Ovary (tissue), 9 donors: ENCODE measurements around the gene ATP7A. TPM values are rescaled to one million over a fixed set of nuclear protein-coding genes. Genes with fewer than 3 reads are reported as not detected.
"Not testable (repeated sequence)": the region's sequence is repeated elsewhere in the genome, so short reads cannot be mapped to it uniquely, and the experiment has no call there.

Experiments
- DNase-seq, 5 donors: peaks; one replicate each; pipeline ENCODE4 v3.0.0-alpha.2; 2019 to 2020
- H3K27ac ChIP-seq, 2 donors: fragments of 200-600 bp; one replicate each; pipeline versions ENCODE4 v1.5.1 to v1.8.0; 2019 to 2022
- H3K27me3 ChIP-seq: fragments of 200-600 bp; one replicate; pipeline ENCODE4 v1.8.0; 2022
- H3K36me3 ChIP-seq: fragments of 200-600 bp; sonication (generic); one replicate; pipeline ENCODE4 v1.5.1; 2019
- H3K4me1 ChIP-seq: one replicate; pipeline ENCODE4 v1.8.1; 2013; ENCODE audit warnings: mild to moderate bottlenecking, moderate library complexity; ENCODE audit not compliant: insufficient read depth
- H3K4me3 ChIP-seq: fragments of 200-600 bp; sonication (generic); one replicate; pipeline ENCODE4 v1.5.1; 2017
- H3K9me3 ChIP-seq, 2 donors: fragments of 200-600 bp in 1 of 2; sonication (generic) in 1 of 2; one replicate each; pipeline versions ENCODE4 v1.5.1 to v1.8.1; 2013 to 2019; ENCODE audit warnings: mild to moderate bottlenecking in 1 of 2, moderate library complexity in 1 of 2
- EP300 ChIP-seq: sonication (generic); formaldehyde crosslinking; IDR thresholded peaks from one replicate; pipeline ENCODE4 v1.6.1; 2017; ENCODE audit warnings: antibody characterized with exemption
- POLR2A ChIP-seq: fragments of 450-650 bp; IDR thresholded peaks from one replicate; pipeline ENCODE4 v1.6.1; 2017; ENCODE audit warnings: antibody characterized with exemption, mild to moderate bottlenecking, moderate library complexity
- WGBS, 3 donors: extraction: QIAGEN DNeasy Blood & Tissue Kit in 1 of 3; methylation state at CpG; one replicate each; pipeline versions ENCODE4 v1.1.5 to v1.1.7; 2013 to 2017; 5-methylcytosine and 5-hydroxymethylcytosine counted together
- intact Hi-C, 4 donors: fragments of 100-400 bp; cut with DNase I; formaldehyde crosslinking; loops; one replicate each; pipeline versions ENCODE4 v1.11.0 to v1.15.1; 2022 to 2023
- polyA plus RNA-seq, 2 donors: library from polyadenylated mRNA; stranded (reverse); fragments of 200-250 nt in 1 of 2; fragments of 350-450 nt in 1 of 2; fragmentation: Illumina TruSeq in 1 of 2; extraction: RNeasy Lipid Tissue Mini Kit (QIAGEN cat#74804) in 1 of 2; gene quantifications; one replicate each; pipeline ENCODE4 v1.2.3, GENCODE V29; 2013 to 2014
- total RNA-seq, 7 donors: library from RNA; depleted of rRNA in 2 of 7; stranded (reverse); fragments of >200 nt in 2 of 7; fragmentation: NEBNext Ultra II Directional in 3 of 7; extraction: Animal tissue kit (Norgen Biotek cat#: 25700) in 3 of 7; gene quantifications; one replicate each; pipeline versions ENCODE4 v1.1.0 to v1.2.4, GENCODE V29; 2016 to 2023
- TF ChIP-seq, protein P1 (sequence below), 3 donors: fragments of 450-650 bp in 2 of 3; fragments of 200-600 bp in 1 of 3; IDR thresholded peaks; one replicate each; pipeline versions ENCODE4 v1.5.1 to v1.8.0; 2016 to 2022; ENCODE audit warnings: antibody characterized with exemption in 3 of 3, mild to moderate bottlenecking in 1 of 3
- donor health status: DM: no; HTN: no; CAD: no; lungs with moderate emphysema.
- donor health status: DM: no; HTN: no; CAD: no.
- donor health status: Bipolar disorder and iron deficiency.
- donor health status: DM: yes; HTN: yes; CAD: no.
- donor health status: DM: no; HTN: no; CAD: no.
- donor health status: DM: yes; HTN: yes; CAD: no.

Gene ATP7A
- total and polyA plus RNA-seq, 9 donors, result 2.3 to 11.2 (median 10.2) TPM

- intact Hi-C loops, result no loop called here
- no peak for DNase-seq
- 52 to 59% (median 52%) methylated on average over 2 of the region's 2 CpGs for WGBS, 3 donors
Observed at GRCh38 chrX:77917294-77917933, 6.9 kb downstream of the ATP7A start.

DNA sequence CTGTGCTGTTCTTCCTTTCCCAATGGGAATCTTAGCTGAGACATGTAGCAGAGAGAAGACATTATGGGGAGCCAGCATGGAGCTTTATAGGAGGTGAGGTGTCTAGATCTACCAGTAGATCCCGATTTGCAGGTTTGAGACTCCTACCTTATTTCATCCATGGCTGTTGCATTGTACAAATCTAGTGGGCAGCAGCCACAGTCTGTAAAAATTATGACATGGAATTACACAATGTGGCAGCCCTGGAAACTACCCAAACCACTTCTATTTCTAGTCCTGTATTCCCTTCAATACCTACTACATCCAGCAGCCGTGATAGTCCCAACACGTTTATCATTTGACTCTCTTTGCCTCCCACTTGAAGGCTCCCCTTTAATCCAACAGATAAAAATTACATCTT, 8.1 kb downstream of the ATP7A start:
- Histone ChIP-seq H3K27ac (no peak overlapping the region), H3K9me3 (no peaks in the 10 kb centered on the region), H3K4me1 (no peaks in the 10 kb centered on the region), H3K36me3 (no peaks in the 10 kb centered on the region), H3K27me3 (no peaks in the 10 kb centered on the region), H3K4me3 (no peak overlapping the region)
- intact Hi-C loops, result no loop called here
- no peak for DNase-seq
- WGBS, 3 donors, result 47 to 51% (median 50%) methylated on average over 3 of the region's 3 CpGs
- TF ChIP-seq POLR2A (no peak), EP300 (no peak)
- TF ChIP-seq, protein P1, sequence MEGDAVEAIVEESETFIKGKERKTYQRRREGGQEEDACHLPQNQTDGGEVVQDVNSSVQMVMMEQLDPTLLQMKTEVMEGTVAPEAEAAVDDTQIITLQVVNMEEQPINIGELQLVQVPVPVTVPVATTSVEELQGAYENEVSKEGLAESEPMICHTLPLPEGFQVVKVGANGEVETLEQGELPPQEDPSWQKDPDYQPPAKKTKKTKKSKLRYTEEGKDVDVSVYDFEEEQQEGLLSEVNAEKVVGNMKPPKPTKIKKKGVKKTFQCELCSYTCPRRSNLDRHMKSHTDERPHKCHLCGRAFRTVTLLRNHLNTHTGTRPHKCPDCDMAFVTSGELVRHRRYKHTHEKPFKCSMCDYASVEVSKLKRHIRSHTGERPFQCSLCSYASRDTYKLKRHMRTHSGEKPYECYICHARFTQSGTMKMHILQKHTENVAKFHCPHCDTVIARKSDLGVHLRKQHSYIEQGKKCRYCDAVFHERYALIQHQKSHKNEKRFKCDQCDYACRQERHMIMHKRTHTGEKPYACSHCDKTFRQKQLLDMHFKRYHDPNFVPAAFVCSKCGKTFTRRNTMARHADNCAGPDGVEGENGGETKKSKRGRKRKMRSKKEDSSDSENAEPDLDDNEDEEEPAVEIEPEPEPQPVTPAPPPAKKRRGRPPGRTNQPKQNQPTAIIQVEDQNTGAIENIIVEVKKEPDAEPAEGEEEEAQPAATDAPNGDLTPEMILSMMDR (IDR thresholded peaks at IDR 0.05), result no peak

More at GRCh38 chrX:77917294-77917933, 6.9 kb downstream of the ATP7A start:
- Histone ChIP-seq H3K9me3 (no peaks in the 10 kb centered on the region), H3K27ac (no peak overlapping the region), H3K27me3 (no peaks in the 10 kb centered on the region), H3K4me1 (no peaks in the 10 kb centered on the region), H3K36me3 (no peaks in the 10 kb centered on the region), H3K4me3 (no peak overlapping the region)
- TF ChIP-seq, protein P1 (IDR thresholded peaks at IDR 0.05), result no peak
- TF ChIP-seq POLR2A, result no peak
- TF ChIP-seq EP300, result no peak

- H3K27me3 ChIP-seq, DNase-seq, H3K4me1 ChIP-seq, H3K36me3 ChIP-seq, H3K9me3 ChIP-seq, intact Hi-C loops, H3K27ac ChIP-seq, H3K4me3 ChIP-seq: not testable (repeated sequence)
- 66 to 72% (median 69%) methylated on average over 6 of the region's 6 CpGs for WGBS, 3 donors
Observed at GRCh38 chrX:77919370-77919769, 8.9 kb downstream of the ATP7A start.

DNA sequence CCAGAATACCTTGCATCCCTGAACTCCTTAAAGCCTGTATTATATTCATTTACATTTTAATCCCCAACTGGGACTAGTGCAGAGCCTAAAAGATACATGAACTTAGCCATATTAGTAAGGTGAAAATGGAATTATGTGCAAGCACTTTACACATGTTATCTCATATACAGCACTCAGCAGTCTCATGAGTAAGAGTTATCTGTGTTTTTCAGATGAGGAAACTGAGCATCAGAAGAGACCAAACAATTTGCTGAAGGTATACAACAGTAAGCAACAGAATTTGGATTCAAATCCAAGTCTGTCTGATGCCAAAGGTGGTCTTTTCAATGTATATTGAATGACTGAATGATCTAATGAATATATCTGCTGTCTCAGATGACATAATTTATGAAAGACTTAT, 12.3 kb downstream of the ATP7A start:
- no peaks in the 10 kb centered on the region for H3K27me3 ChIP-seq
- no peaks in the 10 kb centered on the region for H3K36me3 ChIP-seq
- no peaks in the 10 kb centered on the region for H3K4me1 ChIP-seq
- no peaks in the 10 kb centered on the region for H3K9me3 ChIP-seq
- intact Hi-C loops, result no loop called here
- no peak overlapping the region for H3K27ac ChIP-seq
- no peak for DNase-seq
- H3K4me3 ChIP-seq, result no peak overlapping the region
- TF ChIP-seq, protein P1 (IDR thresholded peaks at IDR 0.05), result no peak
- TF ChIP-seq POLR2A (no peak), EP300 (no peak)

DNA sequence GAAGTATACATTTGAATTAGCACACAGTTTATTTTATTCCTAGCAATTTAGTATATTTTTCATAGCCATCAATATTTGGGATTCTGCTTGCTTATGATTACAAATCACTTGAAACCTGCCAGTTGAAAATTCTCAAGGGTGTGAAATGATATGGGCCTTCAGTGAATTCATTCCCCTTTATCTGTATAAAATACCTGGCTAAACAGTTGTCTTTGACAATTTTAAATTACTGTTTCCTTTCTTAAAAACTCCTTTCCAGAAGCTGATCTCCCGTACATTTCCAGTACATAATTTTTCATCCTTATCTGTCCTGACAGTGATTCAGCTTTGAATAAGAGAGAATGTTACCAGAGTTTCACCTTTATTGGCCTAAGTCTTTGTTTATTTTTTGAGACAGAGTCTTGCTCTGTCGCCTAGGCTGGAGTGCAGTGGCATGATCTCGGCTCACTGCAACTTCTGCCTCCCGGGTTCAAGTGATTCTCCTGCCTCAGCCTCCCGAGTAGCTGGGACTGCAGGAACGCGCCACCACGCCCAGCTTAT, 13.9 kb downstream of the ATP7A start:
- TF ChIP-seq, protein P1 (IDR thresholded peaks at IDR 0.05), result no peak
- Histone ChIP-seq H3K36me3 (no peaks in the 10 kb centered on the region), H3K9me3 (no peaks in the 10 kb centered on the region), H3K27ac (no peak overlapping the region), H3K4me1 (no peaks in the 10 kb centered on the region), H3K27me3 (no peaks in the 10 kb centered on the region), H3K4me3 (no peak overlapping the region)
- intact Hi-C loops, result no loop called here
- WGBS, 3 donors, result 79 to 84% (median 84%) methylated on average over 8 of the region's 8 CpGs
- no peak for DNase-seq
